ENCODE measurements around the gene LMNB1. TPM values are rescaled to one million over a fixed set of nuclear protein-coding genes. Genes with fewer than 3 reads are reported as not detected.

The LMNB1 gene, protein sequence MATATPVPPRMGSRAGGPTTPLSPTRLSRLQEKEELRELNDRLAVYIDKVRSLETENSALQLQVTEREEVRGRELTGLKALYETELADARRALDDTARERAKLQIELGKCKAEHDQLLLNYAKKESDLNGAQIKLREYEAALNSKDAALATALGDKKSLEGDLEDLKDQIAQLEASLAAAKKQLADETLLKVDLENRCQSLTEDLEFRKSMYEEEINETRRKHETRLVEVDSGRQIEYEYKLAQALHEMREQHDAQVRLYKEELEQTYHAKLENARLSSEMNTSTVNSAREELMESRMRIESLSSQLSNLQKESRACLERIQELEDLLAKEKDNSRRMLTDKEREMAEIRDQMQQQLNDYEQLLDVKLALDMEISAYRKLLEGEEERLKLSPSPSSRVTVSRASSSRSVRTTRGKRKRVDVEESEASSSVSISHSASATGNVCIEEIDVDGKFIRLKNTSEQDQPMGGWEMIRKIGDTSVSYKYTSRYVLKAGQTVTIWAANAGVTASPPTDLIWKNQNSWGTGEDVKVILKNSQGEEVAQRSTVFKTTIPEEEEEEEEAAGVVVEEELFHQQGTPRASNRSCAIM
- 96.8 and 139 TPM in 2 replicates for total RNA-seq

DNA sequence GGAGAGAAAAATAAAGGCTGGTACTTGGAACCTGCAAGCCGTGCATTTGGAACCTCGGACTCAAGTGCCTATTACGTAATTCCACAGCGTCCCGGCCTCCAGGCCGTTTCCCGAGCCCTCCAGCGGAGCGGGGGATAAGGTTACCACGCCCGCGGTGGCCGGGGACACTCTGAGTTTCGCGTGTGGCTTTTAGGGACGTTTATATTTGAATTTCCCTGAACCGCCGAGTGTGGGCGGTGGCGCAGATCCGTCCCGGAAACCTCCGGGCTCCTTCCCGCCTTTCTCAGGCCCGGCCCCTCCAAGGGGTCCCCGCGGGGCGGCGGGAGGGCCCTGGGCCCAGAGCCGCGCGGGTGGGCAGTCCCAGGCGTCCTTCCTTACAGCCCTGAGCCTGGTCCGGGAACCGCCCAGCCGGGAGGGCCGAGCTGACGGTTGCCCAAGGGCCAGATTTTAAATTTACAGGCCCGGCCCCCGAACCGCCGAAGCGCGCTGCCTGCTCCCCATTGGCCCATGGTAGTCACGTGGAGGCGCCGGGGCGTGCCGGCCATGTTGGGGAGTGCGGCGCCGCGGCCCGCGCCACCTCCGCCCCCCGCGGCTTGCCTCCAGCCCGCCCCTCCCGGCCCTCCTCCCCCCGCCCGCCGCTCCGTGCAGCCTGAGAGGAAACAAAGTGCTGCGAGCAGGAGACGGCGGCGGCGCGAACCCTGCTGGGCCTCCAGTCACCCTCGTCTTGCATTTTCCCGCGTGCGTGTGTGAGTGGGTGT lies at the start of gene LMNB1:
LMNB1 (plus strand) TSS at position 638 of the 758 bp plus-strand sequence. CDS start 373 bp downstream, outside the sequence.

Other genes with a start within 250 kb of the LMNB1 start
- 51.8 and 52.9 TPM in 2 replicates for gene ALDH7A1, start 181.9 kb upstream of the LMNB1 start, total RNA-seq
- gene PHAX, start 176.2 kb upstream of the LMNB1 start, total RNA-seq = 65.4 and 75.7 TPM in 2 replicates